SK-N-MC (cell line): ENCODE results near the gene GNLY.

Experiments used
- EZH2 ChIP-seq: fragments of 200-600 bp; sonication (generic); IDR thresholded peaks from one replicate; pipeline ENCODE4 v1.6.1; 2017; ENCODE audit warnings: antibody characterized with exemption
- FOXP2 ChIP-seq: optimal IDR thresholded peaks from 2 replicates; pipeline ENCODE3; 2011; ENCODE audit warnings: mild to moderate bottlenecking, moderate library complexity; ENCODE audit not compliant: insufficient read depth; ENCODE audit errors: extremely low read length, control extremely low read depth
- POLR2AphosphoS5 ChIP-seq: IDR thresholded peaks from 2 replicates; pipeline ENCODE4 v1.6.1; 2012; ENCODE audit warnings: mild to moderate bottlenecking, low read depth, low read length, borderline replicate concordance

GRCh38 chr2:85666435-85667316, 27.5 kb upstream of the GNLY start:
- TF ChIP-seq POLR2AphosphoS5 (no peak), EZH2 (no peak), FOXP2 (no peak)
